Measurements from ENCODE around the gene TMEM154. TPM values are rescaled to one million over a fixed set of nuclear protein-coding genes. Genes with fewer than 3 reads are reported as not detected.
A peak's percentile ranks its signal among the peaks of the same experiment; 100 is the strongest.

Gene TMEM154
- total RNA-seq, 2 experiments from 2014 or later: 47.1 to 50.0 TPM

DNA sequence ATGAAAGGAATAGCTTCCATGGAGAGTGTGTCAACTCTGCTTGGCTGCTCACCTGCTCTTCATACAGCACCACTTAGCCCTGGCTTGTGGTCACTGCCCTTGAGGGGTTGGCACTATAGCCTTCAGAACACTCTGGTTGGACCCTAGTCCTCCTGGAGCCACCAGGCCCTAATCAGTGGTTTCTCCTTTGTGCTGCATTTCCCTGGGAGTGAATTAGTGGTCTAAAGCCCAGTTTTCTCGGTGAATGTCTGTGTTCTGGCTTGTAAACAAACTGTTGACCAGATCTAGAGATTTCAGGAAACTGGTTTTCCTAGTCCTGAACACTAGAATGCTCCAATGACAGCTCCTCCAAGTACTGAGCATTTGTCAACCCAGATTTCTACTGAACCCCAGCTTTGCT lies 28.6 kb upstream of the TMEM154 start:
- Mint-ChIP-seq H3K4me1 (peaks cover 26% of the 10 kb centered on the region), H3K36me3 (ENCODE audit: low read depth) (peaks cover 21% of the 10 kb centered on the region), H3K27me3 (peaks cover 11% of the 10 kb centered on the region), H3K27ac (no peak overlapping the region), H3K4me3 (no peak overlapping the region), H3K9me3 (peaks cover 27% of the 10 kb centered on the region)
- ChIA-PET CTCF (interaction anchor here (1.4 kb wide), 1 partner anchor 10 kb away, joined by 5 read pairs; no protein-coding TSS in a partner anchor), POLR2A (interaction anchor here (0.6 to 1.2 kb wide), 2 partner anchors 29 to 1295 kb away, joined by 3 read pairs; no protein-coding TSS in a partner anchor)
- no peak for DNase-seq

DNA sequence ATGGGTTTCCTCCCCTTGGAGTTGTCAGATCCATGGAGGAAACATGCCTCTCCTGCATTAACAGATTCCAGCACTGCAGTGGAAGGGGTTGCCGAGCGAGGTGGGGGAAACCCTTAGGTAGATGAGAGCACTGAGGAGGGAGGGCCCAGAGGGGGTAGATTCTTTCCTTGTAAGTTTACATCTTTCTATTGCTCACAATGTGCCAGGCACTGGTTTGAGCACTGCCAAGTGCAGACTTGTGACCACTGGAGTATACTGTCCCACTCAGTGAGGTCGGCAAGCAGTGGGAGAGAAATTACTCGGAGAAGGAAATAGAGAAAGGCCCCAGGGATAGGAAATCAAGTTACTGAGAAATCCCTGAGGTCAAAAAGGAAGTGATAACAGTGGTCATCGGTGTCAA lies 27.8 kb upstream of the TMEM154 start:
- Mint-ChIP-seq H3K4me3 (no peak overlapping the region), H3K4me1 (peaks cover 26% of the 10 kb centered on the region), H3K9me3 (peaks cover 26% of the 10 kb centered on the region), H3K27me3 (peaks cover 7% of the 10 kb centered on the region), H3K36me3 (ENCODE audit: low read depth) (peaks cover 18% of the 10 kb centered on the region), H3K27ac (no peak overlapping the region)
- no peak for DNase-seq
- ChIA-PET POLR2A (interaction anchor here (1.2 kb wide), 1 partner anchor 28 kb away, joined by 3 read pairs; no protein-coding TSS in a partner anchor), CTCF (no interaction called here)

GRCh38 chr4:152705903-152706302 lies 26.1 kb upstream of the TMEM154 start:
- H3K36me3 Mint-ChIP-seq (ENCODE audit: low read depth): peaks cover 18% of the 10 kb centered on the region
- no peak overlapping the region for H3K4me3 Mint-ChIP-seq
- peaks cover 28% of the 10 kb centered on the region for H3K9me3 Mint-ChIP-seq
- CTCF ChIA-PET: interaction anchor here (0.6 kb wide), 1 partner anchor 248 kb away, joined by 4 read pairs; no protein-coding TSS in a partner anchor
- peaks cover 7% of the 10 kb centered on the region for H3K27me3 Mint-ChIP-seq
- POLR2A ChIA-PET: interaction anchor here (1.3 kb wide), 1 partner anchor 25 kb away, joined by 3 read pairs; no protein-coding TSS in a partner anchor
- DNase-seq: no peak
- H3K4me1 Mint-ChIP-seq: peaks cover 26% of the 10 kb centered on the region
- no peak overlapping the region for H3K27ac Mint-ChIP-seq

DNA sequence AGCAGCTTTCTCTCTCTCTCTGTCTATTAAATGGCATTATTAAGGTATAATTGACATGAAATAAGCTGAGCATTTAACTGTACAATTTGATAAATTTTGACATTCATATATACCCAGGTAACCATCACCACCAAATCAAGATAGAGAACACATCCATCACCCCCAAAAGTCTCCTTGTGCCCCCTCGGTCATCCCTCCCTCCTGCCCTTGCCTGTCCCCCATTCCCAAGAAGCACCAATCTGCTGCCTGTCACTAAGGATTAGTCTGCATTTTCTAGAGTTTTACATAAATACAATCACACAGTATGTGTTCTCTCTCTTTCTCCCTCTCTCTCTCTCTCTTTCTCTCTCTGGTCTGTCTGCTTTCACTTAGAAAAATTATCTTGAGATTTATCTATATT lies 25.0 kb upstream of the TMEM154 start:
- peaks cover 21% of the 10 kb centered on the region for H3K4me1 Mint-ChIP-seq
- H3K27me3 Mint-ChIP-seq: peaks cover 7% of the 10 kb centered on the region
- ChIA-PET CTCF (no interaction called here), POLR2A (no interaction called here)
- H3K36me3 Mint-ChIP-seq (ENCODE audit: low read depth): peaks cover 18% of the 10 kb centered on the region
- DNase-seq: no peak
- no peak overlapping the region for H3K27ac Mint-ChIP-seq
- no peak overlapping the region for H3K4me3 Mint-ChIP-seq
- H3K9me3 Mint-ChIP-seq: peaks cover 28% of the 10 kb centered on the region

- Mint-ChIP-seq H3K4me3 (no peak overlapping the region), H3K36me3 (ENCODE audit: low read depth) (peaks cover 6% of the 10 kb centered on the region), H3K27me3 (peaks cover 5% of the 10 kb centered on the region), H3K27ac (no peak overlapping the region), H3K9me3 (peaks cover 15% of the 10 kb centered on the region), H3K4me1 (peaks cover 32% of the 10 kb centered on the region)
- DNase-seq: no peak
- ChIA-PET CTCF (no interaction called here), POLR2A (interaction anchor here (0.5 kb wide), 1 partner anchor 82 kb away, joined by 3 read pairs; no protein-coding TSS in a partner anchor)
Observed at GRCh38 chr4:152700151-152700550, 20.4 kb upstream of the TMEM154 start.

GRCh38 chr4:152699313-152699712 lies 19.5 kb upstream of the TMEM154 start:
- Mint-ChIP-seq H3K27ac (no peak overlapping the region), H3K4me3 (no peak overlapping the region), H3K36me3 (ENCODE audit: low read depth) (no peaks in the 10 kb centered on the region), H3K27me3 (no peaks in the 10 kb centered on the region), H3K9me3 (peaks cover 8% of the 10 kb centered on the region), H3K4me1 (peaks cover 29% of the 10 kb centered on the region)
- no peak for DNase-seq
- ChIA-PET CTCF (interaction anchor here (2.0 kb wide), 1 partner anchor 20 kb away, joined by 6 read pairs; the partner anchor contains the start of gene TMEM154), POLR2A (interaction anchor here (0.5 to 2.5 kb wide), 2 partner anchors 21 to 83 kb away, joined by 3 to 14 read pairs; no protein-coding TSS in a partner anchor)

- Mint-ChIP-seq H3K9me3 (peaks cover 4% of the 10 kb centered on the region), H3K27ac (peak overlapping the region; percentile 77), H3K4me3 (no peak overlapping the region), H3K4me1 (peaks cover 29% of the 10 kb centered on the region), H3K27me3 (no peaks in the 10 kb centered on the region), H3K36me3 (ENCODE audit: low read depth) (peaks cover 4% of the 10 kb centered on the region)
- no peak for DNase-seq
- ChIA-PET POLR2A (interaction anchor here (2.5 kb wide), 1 partner anchor 20 kb away, joined by 14 read pairs; no protein-coding TSS in a partner anchor), CTCF (interaction anchor here (1.5 to 2.0 kb wide), 2 partner anchors 11 to 19 kb away, joined by 5 to 6 read pairs; partner anchors contain the start of gene TMEM154)
Observed at GRCh38 chr4:152698089-152698499, 18.3 kb upstream of the TMEM154 start.

DNA sequence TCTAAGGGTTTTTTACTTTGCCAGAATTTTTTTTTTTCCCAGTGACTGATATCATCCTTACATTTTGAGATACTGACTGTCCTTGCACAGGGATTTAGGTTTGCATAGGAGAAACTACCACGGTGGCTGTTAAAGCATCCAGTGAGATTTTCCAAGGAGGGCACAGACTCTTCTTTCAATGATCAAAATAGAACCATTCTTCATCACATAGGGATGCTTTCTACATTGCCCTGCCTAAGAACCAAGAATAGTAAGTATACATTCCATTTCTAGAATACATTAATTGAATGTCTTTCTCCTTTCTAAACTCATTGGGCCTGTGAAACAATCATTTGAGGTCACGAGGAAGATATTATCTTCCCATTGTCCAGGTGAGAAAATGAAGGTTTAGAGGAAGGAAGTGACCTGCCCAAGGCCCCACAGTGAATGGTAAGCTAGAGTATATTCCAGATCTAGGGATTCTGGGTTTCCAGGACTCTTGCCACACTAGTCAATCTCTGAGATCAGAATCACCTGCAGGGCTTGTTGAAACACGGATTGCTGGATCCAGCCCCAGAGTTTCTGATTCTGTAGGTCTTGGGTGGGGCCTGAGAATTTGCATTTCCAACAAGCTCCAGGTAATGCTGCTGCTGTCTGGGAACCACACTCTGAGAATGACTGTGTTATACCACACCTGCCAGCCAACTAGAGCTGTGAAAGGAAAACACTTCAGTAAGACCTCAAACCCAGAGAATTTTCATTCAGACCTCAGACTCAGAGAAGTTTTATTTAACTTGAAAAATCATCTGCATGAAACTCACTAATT lies 17.7 kb upstream of the TMEM154 start:
- DNase-seq: no peak
- no peak overlapping the region for H3K4me3 Mint-ChIP-seq
- CTCF ChIA-PET: interaction anchor here (1.5 to 2.0 kb wide), 2 partner anchors 12 to 18 kb away, joined by 5 to 6 read pairs; partner anchors contain the start of gene TMEM154
- POLR2A ChIA-PET: interaction anchor here (2.5 kb wide), 1 partner anchor 19 kb away, joined by 14 read pairs; no protein-coding TSS in a partner anchor
- H3K27ac Mint-ChIP-seq: peak overlapping the region; percentile 77
- no peaks in the 10 kb centered on the region for H3K27me3 Mint-ChIP-seq
- peaks cover 4% of the 10 kb centered on the region for H3K9me3 Mint-ChIP-seq
- peaks cover 29% of the 10 kb centered on the region for H3K4me1 Mint-ChIP-seq
- peaks cover 4% of the 10 kb centered on the region for H3K36me3 Mint-ChIP-seq (ENCODE audit: low read depth)

- ChIA-PET CTCF (no interaction called here), POLR2A (no interaction called here)
- Mint-ChIP-seq H3K4me3 (peak overlapping the region; percentile 11), H3K9me3 (peaks cover 4% of the 10 kb centered on the region), H3K36me3 (ENCODE audit: low read depth) (peaks cover 4% of the 10 kb centered on the region), H3K4me1 (peaks cover 29% of the 10 kb centered on the region), H3K27ac (peak overlapping the region; percentile 77), H3K27me3 (no peaks in the 10 kb centered on the region)
- DNase-seq: peak; percentile 83
Observed at GRCh38 chr4:152696764-152697261, 17.0 kb upstream of the TMEM154 start.

GRCh38 chr4:152693871-152694270 lies 14.1 kb upstream of the TMEM154 start:
- Mint-ChIP-seq H3K4me1 (peaks cover 27% of the 10 kb centered on the region), H3K27me3 (peaks cover 4% of the 10 kb centered on the region), H3K36me3 (ENCODE audit: low read depth) (peaks cover 4% of the 10 kb centered on the region), H3K4me3 (no peak overlapping the region), H3K9me3 (peaks cover 2% of the 10 kb centered on the region), H3K27ac (no peak overlapping the region)
- no peak for DNase-seq
- ChIA-PET POLR2A (no interaction called here), CTCF (interaction anchor here (0.6 kb wide), 1 partner anchor 11 kb away, joined by 3 read pairs; no protein-coding TSS in a partner anchor)

GRCh38 chr4:152691761-152692160 lies 12.0 kb upstream of the TMEM154 start:
- ChIA-PET CTCF (no interaction called here), POLR2A (no interaction called here)
- Mint-ChIP-seq H3K36me3 (ENCODE audit: low read depth) (peaks cover 4% of the 10 kb centered on the region), H3K4me3 (no peak overlapping the region), H3K4me1 (peaks cover 10% of the 10 kb centered on the region), H3K9me3 (peaks cover 2% of the 10 kb centered on the region), H3K27ac (no peak overlapping the region), H3K27me3 (peaks cover 9% of the 10 kb centered on the region)
- DNase-seq: no peak

DNA sequence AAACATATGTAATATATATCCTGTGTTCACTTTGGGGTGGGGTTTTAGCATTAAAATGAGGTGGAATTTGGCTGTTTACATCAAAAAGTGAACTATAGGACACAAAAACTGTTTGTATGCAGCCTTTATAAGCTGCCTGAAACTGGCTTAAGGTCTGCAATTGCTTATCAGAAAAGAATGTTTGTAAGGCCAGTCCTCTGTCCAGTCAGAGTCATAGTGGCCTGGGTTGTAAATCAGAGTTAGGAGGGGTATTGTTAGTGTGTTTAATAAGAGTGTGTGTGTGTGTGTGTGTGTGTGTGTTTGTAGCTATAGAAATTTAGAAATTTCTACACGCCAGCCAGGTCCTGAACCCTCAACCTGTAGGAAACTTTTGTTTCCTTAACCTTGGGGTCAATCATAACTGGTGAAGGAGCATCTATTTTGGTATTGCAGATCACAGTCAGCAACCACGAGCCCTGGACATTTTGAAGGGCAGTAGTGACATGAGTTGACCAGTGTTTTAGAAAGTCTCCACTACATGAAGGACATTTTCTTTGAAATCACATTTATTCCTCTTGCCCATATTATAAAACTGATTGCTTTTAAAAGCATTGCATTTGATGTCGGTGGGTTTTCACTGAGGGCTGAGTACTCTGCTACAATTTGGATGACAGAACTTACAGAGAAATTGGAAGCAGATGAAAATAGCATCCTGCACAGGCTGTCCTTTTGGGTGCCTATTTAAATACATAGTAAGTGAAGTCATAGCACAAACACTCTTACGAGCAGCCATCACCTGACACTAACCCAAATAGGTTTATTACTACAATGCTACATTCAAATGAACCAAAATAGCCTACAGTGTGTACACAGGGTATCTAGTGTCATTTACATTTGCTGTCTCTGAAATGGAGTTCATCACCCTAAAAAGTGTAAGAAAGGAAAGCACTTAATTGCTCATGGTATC lies 11.2 kb upstream of the TMEM154 start:
- Mint-ChIP-seq H3K9me3 (peaks cover 2% of the 10 kb centered on the region), H3K4me3 (no peak overlapping the region), H3K27me3 (peaks cover 9% of the 10 kb centered on the region), H3K27ac (no peak overlapping the region), H3K36me3 (ENCODE audit: low read depth) (peaks cover 4% of the 10 kb centered on the region), H3K4me1 (peaks cover 4% of the 10 kb centered on the region)
- no peak for DNase-seq
- ChIA-PET POLR2A (no interaction called here), CTCF (no interaction called here)
